ENCODE results near the gene HDGF.

GRCh38 chr1:156749419-156750118, 1.9 kb downstream of the HDGF start:
- TF ChIP-seq SUZ12 (IDR thresholded peaks at IDR 0.05; ENCODE audit: extremely low read depth, insufficient read depth, insufficient read length) (no peak), YY1 (IDR thresholded peaks at IDR 0.05; ENCODE audit: insufficient read depth, insufficient read length) (no peak)
